ENCODE results near the gene CNPPD1.
A peak's percentile ranks its signal among the peaks of the same experiment; 100 is the strongest.

- TF ChIP-seq SPI1 (IDR thresholded peaks at IDR 0.05; ENCODE audit: low read depth, low read length), result peak; percentile 75
- no peak for TF ChIP-seq POLR2AphosphoS5 (IDR thresholded peaks at IDR 0.05; ENCODE audit: low read depth, low read length)
- no peak for TF ChIP-seq POLR2A (IDR thresholded peaks at IDR 0.05; ENCODE audit: low read depth, low read length)
- TF ChIP-seq TAF1 (IDR thresholded peaks at IDR 0.05; ENCODE audit: low read depth, low read length), result no peak
- no peak for TF ChIP-seq PAX5 (IDR thresholded peaks at IDR 0.05; ENCODE audit: insufficient read depth, low read length, severe bottlenecking)
- no peak for TF ChIP-seq POU2F2 (IDR thresholded peaks at IDR 0.05; ENCODE audit: low read depth, low read length)
Measured at GRCh38 chr2:219186754-219187456, 10.2 kb upstream of the CNPPD1 start.

Measured in GM12891 (cell line).